ENCODE measurements around the gene ZDHHC17.
"Not testable (repeated sequence)": the region's sequence is repeated elsewhere in the genome, so short reads cannot be mapped to it uniquely, and the experiment has no call there.

The ZDHHC17 gene

DNA sequence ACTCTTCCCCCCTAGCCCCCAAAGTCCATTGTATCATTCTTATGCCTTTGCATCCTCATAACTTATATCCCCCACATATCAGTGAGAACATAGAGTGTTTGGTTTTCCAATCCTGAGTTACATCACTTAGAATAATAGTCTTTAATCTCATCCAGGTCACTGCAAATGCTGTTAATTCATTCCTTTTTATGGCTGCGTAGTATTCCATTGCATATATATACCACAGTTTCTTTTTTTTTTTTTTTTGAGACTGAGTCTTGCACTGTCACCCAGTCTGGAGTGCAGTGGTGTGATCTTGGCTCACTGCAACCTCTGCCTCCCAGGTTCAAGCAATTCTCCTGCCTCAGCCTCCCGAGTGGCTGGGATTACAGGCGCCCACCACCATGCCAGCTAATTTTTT, 31.7 kb upstream of the ZDHHC17 start:
- H3K36me3 ChIP-seq (ENCODE audit: control insufficient read depth in 1 of 2, insufficient read depth in 2 of 2, low read length in 2 of 2); H3K18ac ChIP-seq (ENCODE audit: low read length); H3K23ac ChIP-seq (ENCODE audit: low read length); H2BK120ac ChIP-seq (ENCODE audit: insufficient read depth, low read length, poor library complexity); H4K91ac ChIP-seq (ENCODE audit: low read depth, low read length); DNase-seq; H2AK5ac ChIP-seq (ENCODE audit: low read length); H3K4me2 ChIP-seq (ENCODE audit: low read length); H3K79me1 ChIP-seq (ENCODE audit: low read length); H4K12ac ChIP-seq (ENCODE audit: low read depth, low read length); H3K4me3 ChIP-seq (ENCODE audit: low read depth, low read length); H2AFZ ChIP-seq (ENCODE audit: insufficient read depth, low read length, poor library complexity); H3K4ac ChIP-seq (ENCODE audit: low read depth, low read length); H3K79me2 ChIP-seq (ENCODE audit: control insufficient read depth, insufficient read depth, low read length, poor library complexity); H3K4me1 ChIP-seq (ENCODE audit: control insufficient read depth in 1 of 2, insufficient read depth in 2 of 2, low read length in 2 of 2); H2BK12ac ChIP-seq (ENCODE audit: low read length); H2BK5ac ChIP-seq (ENCODE audit: low read depth, low read length, poor library complexity); H3K27me3 ChIP-seq (ENCODE audit: insufficient read depth, low read length); H3K9ac ChIP-seq (ENCODE audit: low read length); H3K9me3 ChIP-seq (ENCODE audit: insufficient read depth, low read depth, low read length); H3K27ac ChIP-seq (ENCODE audit: low read depth, low read length); H3K14ac ChIP-seq (ENCODE audit: low read length); H4K8ac ChIP-seq (ENCODE audit: low read depth, low read length): not testable (repeated sequence)
- no CpG with 5 or more reads among the region's 3 CpGs for WGBS (ENCODE audit: extremely low coverage, insufficient coverage, insufficient read length)

DNA sequence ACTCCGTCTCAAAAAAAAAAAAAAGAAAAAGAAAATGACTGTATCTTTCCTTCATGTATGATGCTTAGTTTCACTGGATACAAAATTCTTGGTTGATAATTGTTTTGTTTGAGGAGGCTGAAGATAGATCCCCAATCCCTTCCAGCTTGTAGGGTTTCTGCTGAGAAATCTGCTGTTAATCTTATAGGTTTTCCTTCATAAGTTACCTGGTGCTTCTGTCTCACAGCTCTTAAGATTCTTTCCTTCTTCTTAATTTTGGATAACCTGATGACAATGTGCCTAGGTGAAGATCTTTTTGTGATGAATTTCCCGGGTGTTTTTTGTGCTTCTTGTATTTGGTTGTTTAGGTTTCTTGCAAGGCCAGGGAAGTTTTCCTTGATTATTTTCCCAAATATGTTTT, 26.2 kb upstream of the ZDHHC17 start:
- H3K36me3 ChIP-seq (ENCODE audit: control insufficient read depth in 1 of 2, insufficient read depth in 2 of 2, low read length in 2 of 2); H3K14ac ChIP-seq (ENCODE audit: low read length); H3K23ac ChIP-seq (ENCODE audit: low read length); H3K4me2 ChIP-seq (ENCODE audit: low read length); H2BK5ac ChIP-seq (ENCODE audit: low read depth, low read length, poor library complexity); H3K9me3 ChIP-seq (ENCODE audit: insufficient read depth, low read depth, low read length); H4K12ac ChIP-seq (ENCODE audit: low read depth, low read length); DNase-seq; H2AK5ac ChIP-seq (ENCODE audit: low read length); H3K9ac ChIP-seq (ENCODE audit: low read length); H2BK12ac ChIP-seq (ENCODE audit: low read length); H4K91ac ChIP-seq (ENCODE audit: low read depth, low read length); H3K4ac ChIP-seq (ENCODE audit: low read depth, low read length); H3K27me3 ChIP-seq (ENCODE audit: insufficient read depth, low read length); H4K8ac ChIP-seq (ENCODE audit: low read depth, low read length); H2BK120ac ChIP-seq (ENCODE audit: insufficient read depth, low read length, poor library complexity); H3K27ac ChIP-seq (ENCODE audit: low read depth, low read length); H3K4me3 ChIP-seq (ENCODE audit: low read depth, low read length); H3K79me2 ChIP-seq (ENCODE audit: control insufficient read depth, insufficient read depth, low read length, poor library complexity); H2AFZ ChIP-seq (ENCODE audit: insufficient read depth, low read length, poor library complexity); H3K18ac ChIP-seq (ENCODE audit: low read length): not testable (repeated sequence)
- WGBS (ENCODE audit: extremely low coverage, insufficient coverage, insufficient read length) = no CpG with 5 or more reads among the region's 2 CpGs
- peaks cover 11% of the 10 kb centered on the region for H3K79me1 ChIP-seq (ENCODE audit: low read length)
- peaks cover 7 to 11% of the 10 kb centered on the region in 2 experiments for H3K4me1 ChIP-seq (ENCODE audit: control insufficient read depth in 1 of 2, insufficient read depth in 2 of 2, low read length in 2 of 2)

- no CpG with 5 or more reads among the region's 10 CpGs for WGBS (ENCODE audit: extremely low coverage, insufficient coverage, insufficient read length)
- peak in 1 of 2 donors; percentile 63 for DNase-seq
Measured at GRCh38 chr12:76738824-76739579, 24.9 kb upstream of the ZDHHC17 start.

GRCh38 chr12:76739896-76740295, 24.0 kb upstream of the ZDHHC17 start:
- H3K27me3 ChIP-seq (ENCODE audit: insufficient read depth, low read length) = no peaks in the 10 kb centered on the region
- H3K27ac ChIP-seq (ENCODE audit: low read depth, low read length) = no peak overlapping the region
- peak overlapping the region; percentile 86 for H2BK120ac ChIP-seq (ENCODE audit: insufficient read depth, low read length, poor library complexity)
- peak overlapping the region; percentile 56 for H3K14ac ChIP-seq (ENCODE audit: low read length)
- no peak for DNase-seq
- no peaks in the 10 kb centered on the region for H3K79me2 ChIP-seq (ENCODE audit: control insufficient read depth, insufficient read depth, low read length, poor library complexity)
- H2AK5ac ChIP-seq (ENCODE audit: low read length) = no peak overlapping the region
- H4K8ac ChIP-seq (ENCODE audit: low read depth, low read length) = peak overlapping the region; percentile 43
- H3K79me1 ChIP-seq (ENCODE audit: low read length) = peaks cover 11% of the 10 kb centered on the region
- no peak overlapping the region for H3K18ac ChIP-seq (ENCODE audit: low read length)
- peak overlapping the region; percentile 91 for H2BK12ac ChIP-seq (ENCODE audit: low read length)
- peak overlapping the region; percentile 41 for H2AFZ ChIP-seq (ENCODE audit: insufficient read depth, low read length, poor library complexity)
- no CpG with 5 or more reads among the region's 4 CpGs for WGBS (ENCODE audit: extremely low coverage, insufficient coverage, insufficient read length)
- no peak overlapping the region for H2BK5ac ChIP-seq (ENCODE audit: low read depth, low read length, poor library complexity)
- peaks cover 5% of the 10 kb centered on the region for H3K9me3 ChIP-seq (ENCODE audit: insufficient read depth, low read depth, low read length)
- H3K36me3 ChIP-seq (ENCODE audit: control insufficient read depth in 1 of 2, insufficient read depth in 2 of 2, low read length in 2 of 2) = peaks cover 0 to 3% of the 10 kb centered on the region in 2 experiments
- H4K12ac ChIP-seq (ENCODE audit: low read depth, low read length) = no peak overlapping the region
- no peak overlapping the region for H3K23ac ChIP-seq (ENCODE audit: low read length)
- no peak overlapping the region for H3K4me2 ChIP-seq (ENCODE audit: low read length)
- peaks cover 7 to 11% of the 10 kb centered on the region in 2 experiments for H3K4me1 ChIP-seq (ENCODE audit: control insufficient read depth in 1 of 2, insufficient read depth in 2 of 2, low read length in 2 of 2)
- peak overlapping the region; percentile 83 for H4K91ac ChIP-seq (ENCODE audit: low read depth, low read length)
- no peak overlapping the region for H3K4me3 ChIP-seq (ENCODE audit: low read depth, low read length)
- no peak overlapping the region for H3K4ac ChIP-seq (ENCODE audit: low read depth, low read length)
- H3K9ac ChIP-seq (ENCODE audit: low read length) = no peak overlapping the region

More at GRCh38 chr12:76738824-76739579, 24.9 kb upstream of the ZDHHC17 start:
- Histone ChIP-seq H2BK120ac (ENCODE audit: insufficient read depth, low read length, poor library complexity) (peak overlapping the region; percentile 86), H3K27ac (ENCODE audit: low read depth, low read length) (no peak overlapping the region), H2AK5ac (ENCODE audit: low read length) (no peak overlapping the region), H3K79me2 (ENCODE audit: control insufficient read depth, insufficient read depth, low read length, poor library complexity) (no peaks in the 10 kb centered on the region), H3K79me1 (ENCODE audit: low read length) (peaks cover 11% of the 10 kb centered on the region), H2BK12ac (ENCODE audit: low read length) (peak overlapping the region; percentile 38), H3K27me3 (ENCODE audit: insufficient read depth, low read length) (no peaks in the 10 kb centered on the region), H4K91ac (ENCODE audit: low read depth, low read length) (peak overlapping the region; percentile 83), H3K9ac (ENCODE audit: low read length) (no peak overlapping the region), H3K4me1 (ENCODE audit: control insufficient read depth in 1 of 2, insufficient read depth in 2 of 2, low read length in 2 of 2) (peaks cover 7 to 11% of the 10 kb centered on the region in 2 experiments), H3K18ac (ENCODE audit: low read length) (no peak overlapping the region), H2BK5ac (ENCODE audit: low read depth, low read length, poor library complexity) (peak overlapping the region; percentile 46), H3K36me3 (ENCODE audit: control insufficient read depth in 1 of 2, insufficient read depth in 2 of 2, low read length in 2 of 2) (peaks cover 0 to 3% of the 10 kb centered on the region in 2 experiments), H3K14ac (ENCODE audit: low read length) (peak overlapping the region; percentile 34), H3K4ac (ENCODE audit: low read depth, low read length) (no peak overlapping the region), H3K4me3 (ENCODE audit: low read depth, low read length) (no peak overlapping the region), H2AFZ (ENCODE audit: insufficient read depth, low read length, poor library complexity) (peak overlapping the region; percentile 41), H3K23ac (ENCODE audit: low read length) (no peak overlapping the region), H4K8ac (ENCODE audit: low read depth, low read length) (peak overlapping the region; percentile 69), H3K4me2 (ENCODE audit: low read length) (no peak overlapping the region), H3K9me3 (ENCODE audit: insufficient read depth, low read depth, low read length) (peaks cover 5% of the 10 kb centered on the region), H4K12ac (ENCODE audit: low read depth, low read length) (no peak overlapping the region)

All from trophoblast cell (in vitro differentiated cells and primary cell).